PFSK-1 (cell line): Measurements from ENCODE around the gene TUT1.

ENCODE experiments used
- FOXP2 ChIP-seq: optimal IDR thresholded peaks from 2 replicates; pipeline ENCODE3; 2011; ENCODE audit warnings: borderline replicate concordance, control low read depth, inconsistent platforms; ENCODE audit not compliant: insufficient read depth; ENCODE audit errors: extremely low read length, extremely low read depth
- POLR2AphosphoS5 ChIP-seq: IDR thresholded peaks from 2 replicates; pipeline ENCODE4 v1.6.1; 2012; ENCODE audit warnings: low read depth, mild to moderate bottlenecking, control low read depth, low read length, moderate library complexity
- REST ChIP-seq, 2 experiments: IDR thresholded peaks; 2 replicates each; pipeline versions ENCODE4 v1.6.1 to v1.8.0; 2011 to 2012; ENCODE audit warnings: low read depth in 2 of 2, low read length in 2 of 2, control low read depth in 1 of 2, inconsistent platforms in 1 of 2, mild to moderate bottlenecking in 1 of 2, moderate library complexity in 1 of 2; ENCODE audit not compliant: insufficient read depth in 1 of 2
- SIN3A ChIP-seq: IDR thresholded peaks from 2 replicates; pipeline ENCODE4 v1.6.1; 2012; ENCODE audit warnings: mild to moderate bottlenecking, low read length, moderate library complexity, borderline replicate concordance; ENCODE audit not compliant: insufficient read depth
- TAF1 ChIP-seq: IDR thresholded peaks from 2 replicates; pipeline ENCODE4 v1.6.1; 2012; ENCODE audit warnings: low read length, control low read depth, borderline replicate concordance; ENCODE audit not compliant: insufficient read depth

The TUT1 gene

GRCh38 chr11:62592989-62593421 lies 1.7 kb upstream of the TUT1 start:
- TF ChIP-seq SIN3A: no peak

GRCh38 chr11:62592146-62592815 lies 958 bp upstream of the TUT1 start:
- TF ChIP-seq POLR2AphosphoS5 (no peak), REST (IDR thresholded peaks at IDR 0.05; ENCODE audit: insufficient read depth in 1 of 2, low read depth in 2 of 2, low read length in 2 of 2) (no peak), TAF1 (no peak)

- TF ChIP-seq FOXP2: no peak
- TF ChIP-seq SIN3A: no peak
- TF ChIP-seq REST (IDR thresholded peaks at IDR 0.05; ENCODE audit: insufficient read depth in 1 of 2, low read depth in 2 of 2, low read length in 2 of 2): no peak
- TF ChIP-seq POLR2AphosphoS5: no peak
- TF ChIP-seq TAF1: no peak
These were observed 2.2 kb downstream of the TUT1 start for GRCh38 chr11:62588966-62589637.

- no peak for TF ChIP-seq POLR2AphosphoS5
- TF ChIP-seq SIN3A: no peak
- TF ChIP-seq TAF1: no peak
- TF ChIP-seq FOXP2: no peak
- no peak for TF ChIP-seq REST (IDR thresholded peaks at IDR 0.05; ENCODE audit: insufficient read depth in 1 of 2, low read depth in 2 of 2, low read length in 2 of 2)
These were observed 10.2 kb downstream of the TUT1 start for GRCh38 chr11:62580959-62581715.

GRCh38 chr11:62579252-62579651 lies 12.1 kb downstream of the TUT1 start:
- no peak for TF ChIP-seq POLR2AphosphoS5
- no peak for TF ChIP-seq SIN3A
- TF ChIP-seq FOXP2: no peak
- TF ChIP-seq REST (IDR thresholded peaks at IDR 0.05; ENCODE audit: insufficient read depth in 1 of 2, low read depth in 2 of 2, low read length in 2 of 2): no peak
- no peak for TF ChIP-seq TAF1
